SK-N-SH treated with all-trans-retinoic acid at 6 μM for 48 hours (cell line): ENCODE results near the gene RIPOR3.

Source experiments
- CSDC2 ChIP-seq: fragments of 250-450 bp; sonication (Bioruptor Pico); IDR thresholded peaks from 2 replicates; pipeline ENCODE4 v1.5.0; 2020; ENCODE audit warnings: mild to moderate bottlenecking, moderate library complexity
- ESRRG ChIP-seq: fragments of 250-450 bp; sonication (Bioruptor Pico); IDR thresholded peaks from 2 replicates; pipeline ENCODE4 v1.6.1; 2021; ENCODE audit warnings: mild to moderate bottlenecking
- GLIS3 ChIP-seq: fragments of 250-450 bp; sonication (Bioruptor Pico); IDR thresholded peaks from 2 replicates; pipeline ENCODE4 v1.5.0; 2020; ENCODE audit warnings: mild to moderate bottlenecking, moderate library complexity
- RARB ChIP-seq: fragments of 250-450 bp; sonication (Bioruptor Pico); IDR thresholded peaks from 2 replicates; pipeline ENCODE4 v1.8.0; 2021; ENCODE audit warnings: mild to moderate bottlenecking, moderate library complexity
- ZNF565 ChIP-seq: fragments of 450-650 bp; formaldehyde crosslinking; conservative IDR thresholded peaks from 2 replicates; pipeline ENCODE4 v1.5.0; 2020; ENCODE audit warnings: low read depth, mild to moderate bottlenecking, moderate library complexity
- ZNF8 ChIP-seq: fragments of 450-650 bp; formaldehyde crosslinking; IDR thresholded peaks from 2 replicates; pipeline ENCODE4 v1.5.0; 2020; ENCODE audit warnings: mild to moderate bottlenecking, moderate library complexity

DNA sequence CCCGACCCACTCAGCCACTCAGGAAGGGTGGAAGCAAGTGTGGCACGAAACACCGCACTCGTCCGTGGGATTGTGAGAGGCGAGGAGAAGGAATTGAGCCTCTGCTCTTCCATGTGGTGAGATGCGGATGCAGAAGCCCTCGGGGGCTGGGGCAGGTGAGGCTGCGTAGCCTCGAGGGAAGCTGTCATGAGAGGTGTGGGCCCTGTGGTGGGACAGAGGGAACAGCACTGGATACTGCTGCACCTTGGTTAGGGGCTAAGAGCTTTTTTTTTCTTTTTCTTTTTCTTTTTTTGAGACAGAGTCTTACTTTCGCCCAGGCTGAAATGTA, 94.7 kb downstream of the RIPOR3 start:
- TF ChIP-seq ZNF8 (no peak), CSDC2 (CRISPR knock-in tag) (no peak), ESRRG (CRISPR knock-in tag) (no peak), ZNF565 (CRISPR knock-in tag) (no peak), GLIS3 (CRISPR knock-in tag) (no peak), RARB (CRISPR knock-in tag) (no peak)
